Activated B cell treated with CpG ODN at 0.5 μM for 24 hours (primary cell): ENCODE data around the gene GADD45GIP1. TPM values are rescaled to one million over a fixed set of nuclear protein-coding genes. Genes with fewer than 3 reads are reported as not detected.

Experiments
- ATAC-seq: fragments of 200-7000 bp; cut with Tn5 transposase; one replicate; pipeline ENCODE4 v1.10.0; 2021; ENCODE audit warnings: low read depth, mild to moderate bottlenecking, moderate library complexity
- CTCF ChIA-PET: fragments of 350-600 bp; sonication (Branson Sonifier 250); formaldehyde crosslinking; loops from one replicate; lab custom pipeline; 2021; ENCODE audit warnings: antibody characterized with exemption; lab: Charles Lee
- POLR2A ChIA-PET: fragments of 350-600 bp; sonication (Branson Sonifier 250); formaldehyde crosslinking; loops from one replicate; lab custom pipeline; 2021; ENCODE audit warnings: antibody characterized with exemption; lab: Charles Lee
- DNase-seq: peaks from one replicate; pipeline ENCODE4 v3.0.0; 2022
- H3K27ac Mint-ChIP-seq: one replicate; pipeline ENCODE4 v1.8.0; 2020; ENCODE audit warnings: mixed read lengths
- H3K27me3 Mint-ChIP-seq: one replicate; pipeline ENCODE4 v1.8.0; 2021; ENCODE audit warnings: mixed read lengths
- H3K36me3 Mint-ChIP-seq: one replicate; pipeline ENCODE4 v1.8.0; 2021; ENCODE audit warnings: low read depth, mixed read lengths
- H3K4me1 Mint-ChIP-seq: one replicate; pipeline ENCODE4 v1.8.0; 2021; ENCODE audit warnings: mixed read lengths
- H3K4me3 Mint-ChIP-seq: one replicate; pipeline ENCODE4 v1.8.0; 2020; ENCODE audit warnings: mild to moderate bottlenecking, mixed read lengths
- H3K9me3 Mint-ChIP-seq: one replicate; pipeline ENCODE4 v1.8.0; 2020; ENCODE audit warnings: mixed read lengths
- CTCF ChIP-seq: fragments of 200-600 bp; IDR thresholded peaks from one replicate; pipeline ENCODE4 v1.8.0; 2022; ENCODE audit warnings: antibody characterized with exemption, mild to moderate bottlenecking
- intact Hi-C: fragments of 100-400 bp; cut with micrococcal nuclease; formaldehyde crosslinking; loops from one replicate; pipeline ENCODE4 v1.15.1; 2024
- total RNA-seq: library from RNA; stranded (reverse); gene quantifications from 2 replicates; pipeline ENCODE4 v1.2.3, GENCODE V29; 2022

Gene GADD45GIP1
- total RNA-seq, 1 donor from 2014 or later = 16.7 TPM

GRCh38 chr19:12987781-12988180 is 30.8 kb upstream of the GADD45GIP1 start:
- intact Hi-C loops = no loop called here
- Mint-ChIP-seq H3K27ac (no peak overlapping the region), H3K27me3 (peaks cover 3% of the 10 kb centered on the region), H3K36me3 (no peaks in the 10 kb centered on the region), H3K9me3 (no peaks in the 10 kb centered on the region), H3K4me3 (no peak overlapping the region), H3K4me1 (no peaks in the 10 kb centered on the region)
- no peak for DNase-seq
- no peak for TF ChIP-seq CTCF
- ChIA-PET POLR2A (no interaction called here), CTCF (no interaction called here)
- ATAC-seq = no peak

GRCh38 chr19:12987190-12987589 is 30.2 kb upstream of the GADD45GIP1 start:
- no peak for ATAC-seq
- H3K4me3 Mint-ChIP-seq = no peak overlapping the region
- no peaks in the 10 kb centered on the region for H3K9me3 Mint-ChIP-seq
- H3K27me3 Mint-ChIP-seq = peaks cover 3% of the 10 kb centered on the region
- CTCF ChIA-PET = no interaction called here
- H3K36me3 Mint-ChIP-seq = no peaks in the 10 kb centered on the region
- no peak for TF ChIP-seq CTCF
- intact Hi-C loops = no loop called here
- no peak overlapping the region for H3K27ac Mint-ChIP-seq
- no peaks in the 10 kb centered on the region for H3K4me1 Mint-ChIP-seq
- POLR2A ChIA-PET = interaction anchor here (0.5 kb wide), 1 partner anchor 46 kb away, joined by 4 read pairs; no protein-coding TSS in a partner anchor
- no peak for DNase-seq

- no peaks in the 10 kb centered on the region for H3K36me3 Mint-ChIP-seq
- ChIA-PET POLR2A (interaction anchor here (0.5 kb wide), 1 partner anchor 46 kb away, joined by 4 read pairs; no protein-coding TSS in a partner anchor), CTCF (interaction anchor here (1.0 to 3.4 kb wide), 2 partner anchors 74 to 107 kb away, joined by 3 to 34 read pairs; no protein-coding TSS in a partner anchor)
- H3K4me3 Mint-ChIP-seq = no peak overlapping the region
- no peaks in the 10 kb centered on the region for H3K4me1 Mint-ChIP-seq
- H3K9me3 Mint-ChIP-seq = no peaks in the 10 kb centered on the region
- H3K27ac Mint-ChIP-seq = no peak overlapping the region
- no peak for DNase-seq
- peaks cover 3% of the 10 kb centered on the region for H3K27me3 Mint-ChIP-seq
- TF ChIP-seq CTCF = no peak
- no peak for ATAC-seq
- intact Hi-C loops = no loop called here
Measured at GRCh38 chr19:12986726-12987125, 29.7 kb upstream of the GADD45GIP1 start.

- H3K4me1 Mint-ChIP-seq = no peaks in the 10 kb centered on the region
- DNase-seq = no peak
- H3K4me3 Mint-ChIP-seq = no peak overlapping the region
- ATAC-seq = peak; percentile 38
- H3K36me3 Mint-ChIP-seq = no peaks in the 10 kb centered on the region
- H3K27me3 Mint-ChIP-seq = peaks cover 3% of the 10 kb centered on the region
- no peak overlapping the region for H3K27ac Mint-ChIP-seq
- TF ChIP-seq CTCF = no peak
- intact Hi-C loops = no loop called here
- ChIA-PET POLR2A (interaction anchor here (0.6 to 1.9 kb wide), 5 partner anchors 64 to 170 kb away, joined by 3 to 7 read pairs (median 5); no protein-coding TSS in a partner anchor), CTCF (interaction anchor here (0.6 to 3.8 kb wide), 10 partner anchors 20 to 604 kb away, joined by 3 to 34 read pairs (median 4); no protein-coding TSS in a partner anchor)
- H3K9me3 Mint-ChIP-seq = no peaks in the 10 kb centered on the region
Measured at GRCh38 chr19:12985049-12985776, 28.2 kb upstream of the GADD45GIP1 start.

- DNase-seq = no peak
- TF ChIP-seq CTCF = no peak
- ATAC-seq = peak; percentile 14
- ChIA-PET POLR2A (interaction anchor here (0.6 to 1.9 kb wide), 4 partner anchors 63 to 171 kb away, joined by 4 to 7 read pairs (median 5); no protein-coding TSS in a partner anchor), CTCF (interaction anchor here (0.6 to 3.8 kb wide), 8 partner anchors 19 to 605 kb away, joined by 3 to 34 read pairs (median 4); no protein-coding TSS in a partner anchor)
- Mint-ChIP-seq H3K4me1 (peaks cover 3% of the 10 kb centered on the region), H3K9me3 (no peaks in the 10 kb centered on the region), H3K36me3 (no peaks in the 10 kb centered on the region), H3K4me3 (no peak overlapping the region), H3K27ac (no peak overlapping the region), H3K27me3 (peaks cover 3% of the 10 kb centered on the region)
- intact Hi-C loops = no loop called here
Measured at GRCh38 chr19:12984683-12985048, 27.6 kb upstream of the GADD45GIP1 start.
